GM18505 (cell line): ENCODE results near the gene ZBTB25.
A peak's percentile ranks its signal among the peaks of the same experiment; 100 is the strongest.

Experiments used
- ATAC-seq: cut with Tn5 transposase; IDR thresholded peaks from one replicate; pipeline ENCODE4 v1.9.1; 2021; ENCODE audit not compliant: unreplicated experiment
- POLR2A ChIP-seq: IDR thresholded peaks from 4 replicates; pipeline ENCODE4 v1.6.1; 2011; ENCODE audit warnings: borderline replicate concordance; ENCODE audit not compliant: insufficient read depth, insufficient read length; ENCODE audit errors: extremely low read depth

Gene ZBTB25, protein sequence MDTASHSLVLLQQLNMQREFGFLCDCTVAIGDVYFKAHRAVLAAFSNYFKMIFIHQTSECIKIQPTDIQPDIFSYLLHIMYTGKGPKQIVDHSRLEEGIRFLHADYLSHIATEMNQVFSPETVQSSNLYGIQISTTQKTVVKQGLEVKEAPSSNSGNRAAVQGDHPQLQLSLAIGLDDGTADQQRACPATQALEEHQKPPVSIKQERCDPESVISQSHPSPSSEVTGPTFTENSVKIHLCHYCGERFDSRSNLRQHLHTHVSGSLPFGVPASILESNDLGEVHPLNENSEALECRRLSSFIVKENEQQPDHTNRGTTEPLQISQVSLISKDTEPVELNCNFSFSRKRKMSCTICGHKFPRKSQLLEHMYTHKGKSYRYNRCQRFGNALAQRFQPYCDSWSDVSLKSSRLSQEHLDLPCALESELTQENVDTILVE

GRCh38 chr14:64503434-64504309 is at the start of gene ZBTB25:
Gene ZBTB25 (minus strand): TSS chr14:64503838. CDS start chr14:64490533, 13,305 bp downstream.
- peak; percentile 71 for TF ChIP-seq POLR2A

GRCh38 chr14:64550621-64551333 is 47.1 kb upstream of the ZBTB25 start:
- no peak for ATAC-seq
- TF ChIP-seq POLR2A: no peak

More at GRCh38 chr14:64503434-64504309, at the start of gene ZBTB25:
- peak; percentile 61 for ATAC-seq

GRCh38 chr14:64549791-64550620 is 46.4 kb upstream of the ZBTB25 start, which contains the start of gene PPP1R36:
Gene PPP1R36 (plus strand): TSS chr14:64549961. CDS start chr14:64549998, 37 bp downstream.
- TF ChIP-seq POLR2A: no peak
- no peak for ATAC-seq

DNA sequence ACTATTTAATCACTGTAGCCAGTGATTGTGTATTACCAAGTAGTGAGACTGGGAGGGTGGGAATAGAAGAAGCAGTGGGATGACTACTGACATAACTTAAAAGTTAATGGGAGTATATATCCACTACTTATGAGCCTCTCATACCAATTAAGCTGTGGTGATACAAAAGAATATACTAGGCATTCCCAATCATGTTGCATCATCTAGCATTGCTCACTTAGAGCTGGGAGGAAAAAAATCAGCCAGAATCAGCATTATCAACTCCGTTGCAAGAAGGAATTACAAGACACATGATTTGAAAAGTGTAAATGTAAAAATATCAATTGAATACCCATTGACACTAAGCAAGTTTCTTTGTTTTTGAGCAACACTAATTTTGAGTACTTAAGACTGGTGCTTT is 45.4 kb upstream of the ZBTB25 start:
- TF ChIP-seq POLR2A: no peak
- no peak for ATAC-seq

GRCh38 chr14:64544607-64545312 is 41.1 kb upstream of the ZBTB25 start:
- no peak for ATAC-seq
- TF ChIP-seq POLR2A: no peak

DNA sequence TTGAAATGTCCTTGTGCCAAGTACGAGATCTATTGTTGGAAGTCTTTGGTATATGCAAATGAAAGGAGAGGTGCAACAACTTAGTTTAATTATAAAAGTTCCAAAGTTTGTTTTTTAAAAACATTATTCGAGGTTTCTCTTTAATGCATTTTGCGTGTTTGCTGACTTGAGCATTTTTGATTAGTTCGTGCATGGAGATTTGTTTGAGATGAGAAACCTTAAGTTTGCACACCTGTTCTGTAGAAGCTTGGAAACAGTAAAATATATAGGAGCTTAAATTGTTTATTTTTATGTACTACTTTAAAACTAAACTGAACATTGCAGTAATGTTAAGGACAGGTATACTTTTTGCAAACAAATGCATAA is 39.2 kb upstream of the ZBTB25 start:
- TF ChIP-seq POLR2A: no peak
- ATAC-seq: no peak

- no peak for ATAC-seq
- no peak for TF ChIP-seq POLR2A
Observed at GRCh38 chr14:64541972-64542835, 38.6 kb upstream of the ZBTB25 start.

DNA sequence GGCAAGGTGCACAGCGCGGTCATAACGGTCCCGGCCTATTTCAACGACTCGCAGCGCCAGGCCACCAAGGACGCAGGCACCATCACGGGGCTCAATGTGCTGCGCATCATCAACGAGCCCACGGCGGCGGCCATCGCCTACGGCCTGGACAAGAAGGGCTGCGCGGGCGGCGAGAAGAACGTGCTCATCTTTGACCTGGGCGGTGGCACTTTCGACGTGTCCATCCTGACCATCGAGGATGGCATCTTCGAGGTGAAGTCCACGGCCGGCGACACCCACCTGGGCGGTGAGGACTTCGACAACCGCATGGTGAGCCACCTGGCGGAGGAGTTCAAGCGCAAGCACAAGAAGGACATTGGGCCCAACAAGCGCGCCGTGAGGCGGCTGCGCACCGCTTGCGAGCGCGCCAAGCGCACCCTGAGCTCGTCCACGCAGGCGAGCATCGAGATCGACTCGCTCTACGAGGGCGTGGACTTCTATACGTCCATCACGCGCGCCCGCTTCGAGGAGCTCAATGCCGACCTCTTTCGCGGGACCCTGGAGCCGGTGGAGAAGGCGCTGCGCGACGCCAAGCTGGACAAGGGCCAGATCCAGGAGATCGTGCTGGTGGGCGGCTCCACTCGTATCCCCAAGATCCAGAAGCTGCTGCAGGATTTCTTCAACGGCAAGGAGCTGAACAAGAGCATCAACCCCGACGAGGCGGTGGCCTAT is 37.8 kb upstream of the ZBTB25 start:
- TF ChIP-seq POLR2A: no peak
- ATAC-seq: no peak

- TF ChIP-seq POLR2A: peak; percentile 89
- ATAC-seq: peak; percentile 94
Observed at GRCh38 chr14:64540208-64541202, 36.9 kb upstream of the ZBTB25 start, which contains the start of gene HSPA2. Gene HSPA2 (plus strand): TSS chr14:64540741. CDS start chr14:64540850, 109 bp downstream.
